HepG2 (cell line): Measurements from ENCODE around the gene DGCR8.

Source experiments
- BCL6 ChIP-seq: IDR thresholded peaks from 2 replicates; pipeline ENCODE4 v1.6.1; 2016; ENCODE audit warnings: missing genetic modification reagents, missing compliant biosample characterization
- EZH2 ChIP-seq: conservative IDR thresholded peaks from 2 replicates; pipeline ENCODE4 v1.6.1; 2012; ENCODE audit warnings: mild to moderate bottlenecking, low read depth, low read length, moderate library complexity
- POLR2A ChIP-seq, 2 experiments: IDR thresholded peaks; 2 replicates each; pipeline ENCODE4 v1.6.1; 2011; ENCODE audit warnings: low read depth in 2 of 2, low read length in 2 of 2, mild to moderate bottlenecking in 1 of 2, moderate library complexity in 1 of 2; ENCODE audit not compliant: insufficient read depth in 1 of 2
- SP2 ChIP-seq: sonication (generic); formaldehyde crosslinking; IDR thresholded peaks from 2 replicates; pipeline ENCODE4 v1.5.1; 2020; ENCODE audit warnings: mild to moderate bottlenecking, missing genetic modification reagents
- TBL1XR1 ChIP-seq: fragments of 150-350 bp; IDR thresholded peaks from 2 replicates; pipeline ENCODE4 v1.6.1; 2014; ENCODE audit warnings: borderline replicate concordance, low read length; ENCODE audit not compliant: partially characterized antibody
- ZNF260 ChIP-seq: sonication (generic); formaldehyde crosslinking; IDR thresholded peaks from 2 replicates; pipeline ENCODE4 v1.4.0; 2020; ENCODE audit warnings: missing genetic modification reagents, low read depth, mild to moderate bottlenecking, borderline replicate concordance
- ZNF777 ChIP-seq: sonication (generic); formaldehyde crosslinking; IDR thresholded peaks from 2 replicates; pipeline ENCODE4 v1.4.0; 2020; ENCODE audit warnings: missing genetic modification reagents
- TF ChIP-seq, protein P1 (sequence below): sonication (generic); formaldehyde crosslinking; IDR thresholded peaks from 2 replicates; pipeline ENCODE4 v1.5.0; 2020; ENCODE audit warnings: mild to moderate bottlenecking, missing genetic modification reagents, moderate library complexity

DNA sequence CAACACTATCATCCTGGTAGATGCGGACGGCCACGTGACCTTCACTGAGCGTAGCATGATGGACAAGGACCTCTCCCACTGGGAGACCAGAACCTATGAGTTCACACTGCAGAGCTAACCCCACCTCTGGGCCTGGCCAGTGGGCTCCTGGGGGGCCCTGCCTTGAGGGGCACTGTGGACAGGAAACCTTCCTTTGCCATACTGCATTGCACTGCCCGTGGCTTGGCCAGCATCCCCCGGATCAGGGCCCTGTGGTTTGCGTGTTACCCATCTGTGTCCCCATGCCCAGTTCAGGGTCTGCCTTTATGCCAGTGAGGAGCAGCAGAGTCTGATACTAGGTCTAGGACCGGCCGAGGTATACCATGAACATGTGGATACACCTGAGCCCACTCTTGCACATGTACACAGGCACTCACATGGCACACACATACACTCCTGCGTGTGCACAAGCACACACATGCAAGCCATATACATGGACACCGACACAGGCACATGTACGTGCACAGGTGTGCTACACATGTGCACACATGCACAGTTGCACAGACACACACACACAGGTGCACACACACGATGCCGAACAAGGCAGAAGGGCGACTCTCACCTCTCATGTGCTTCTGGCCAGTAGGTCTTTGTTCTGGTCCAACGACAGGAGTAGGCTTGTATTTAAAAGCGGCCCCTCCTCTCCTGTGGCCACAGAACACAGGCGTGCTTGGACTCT, 15.3 kb upstream of the DGCR8 start:
- no peak for TF ChIP-seq ZNF260
- TF ChIP-seq BCL6 (CRISPR knock-in tag), result no peak
- no peak for TF ChIP-seq ZNF777 (CRISPR knock-in tag)
- TF ChIP-seq SP2, result no peak
- TF ChIP-seq, protein P1, sequence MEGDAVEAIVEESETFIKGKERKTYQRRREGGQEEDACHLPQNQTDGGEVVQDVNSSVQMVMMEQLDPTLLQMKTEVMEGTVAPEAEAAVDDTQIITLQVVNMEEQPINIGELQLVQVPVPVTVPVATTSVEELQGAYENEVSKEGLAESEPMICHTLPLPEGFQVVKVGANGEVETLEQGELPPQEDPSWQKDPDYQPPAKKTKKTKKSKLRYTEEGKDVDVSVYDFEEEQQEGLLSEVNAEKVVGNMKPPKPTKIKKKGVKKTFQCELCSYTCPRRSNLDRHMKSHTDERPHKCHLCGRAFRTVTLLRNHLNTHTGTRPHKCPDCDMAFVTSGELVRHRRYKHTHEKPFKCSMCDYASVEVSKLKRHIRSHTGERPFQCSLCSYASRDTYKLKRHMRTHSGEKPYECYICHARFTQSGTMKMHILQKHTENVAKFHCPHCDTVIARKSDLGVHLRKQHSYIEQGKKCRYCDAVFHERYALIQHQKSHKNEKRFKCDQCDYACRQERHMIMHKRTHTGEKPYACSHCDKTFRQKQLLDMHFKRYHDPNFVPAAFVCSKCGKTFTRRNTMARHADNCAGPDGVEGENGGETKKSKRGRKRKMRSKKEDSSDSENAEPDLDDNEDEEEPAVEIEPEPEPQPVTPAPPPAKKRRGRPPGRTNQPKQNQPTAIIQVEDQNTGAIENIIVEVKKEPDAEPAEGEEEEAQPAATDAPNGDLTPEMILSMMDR (CRISPR knock-in tag), result no peak
- no peak for TF ChIP-seq POLR2A (IDR thresholded peaks at IDR 0.05; ENCODE audit: insufficient read depth in 1 of 2, low read depth in 2 of 2, low read length in 2 of 2)
- TF ChIP-seq EZH2, result no peak
- no peak for TF ChIP-seq TBL1XR1
